Aorta (tissue), 5 donors: ENCODE data around the gene TLR7. TPM values are rescaled to one million over a fixed set of nuclear protein-coding genes. Genes with fewer than 3 reads are reported as not detected.

Experiments used
- ATAC-seq: fragments of 200-7000 bp; cut with Tn5 transposase; one replicate; pipeline ENCODE4 v1.9.1; 2022; ENCODE audit warnings: moderate library complexity; ENCODE audit not compliant: low FRiP score
- DNase-seq, 2 donors: peaks; one replicate each; pipeline ENCODE4 v3.0.0-alpha.2; 2020
- H3K27ac ChIP-seq, 2 donors: one replicate each; pipeline ENCODE4 v1.5.1; 2013; ENCODE audit warnings: low read length in 2 of 2, mild to moderate bottlenecking in 2 of 2, moderate library complexity in 2 of 2, control low read depth in 1 of 2, inconsistent platforms in 1 of 2, low read depth in 1 of 2
- H3K27me3 ChIP-seq, 2 donors: one replicate each; pipeline ENCODE4 v1.6.1; 2013; ENCODE audit warnings: control low read depth in 1 of 2, low read length in 1 of 2, mild to moderate bottlenecking in 1 of 2, moderate library complexity in 1 of 2; ENCODE audit not compliant: insufficient read depth in 2 of 2, control insufficient read depth in 1 of 2
- H3K36me3 ChIP-seq, 2 donors: one replicate each; pipeline ENCODE4 v1.6.1; 2013; ENCODE audit warnings: control low read depth in 1 of 2, low read length in 1 of 2, mild to moderate bottlenecking in 1 of 2; ENCODE audit not compliant: insufficient read depth in 2 of 2, control insufficient read depth in 1 of 2
- H3K4me1 ChIP-seq, 2 donors: one replicate each; pipeline ENCODE4 v1.6.1; 2013; ENCODE audit warnings: low read length in 2 of 2, control low read depth in 1 of 2, mild to moderate bottlenecking in 1 of 2, moderate library complexity in 1 of 2; ENCODE audit not compliant: insufficient read depth in 2 of 2, control insufficient read depth in 1 of 2
- H3K4me3 ChIP-seq, 2 donors: one replicate each; pipeline ENCODE4 v1.5.1; 2013; ENCODE audit warnings: low read length in 2 of 2, control low read depth in 1 of 2, mild to moderate bottlenecking in 1 of 2
- H3K9me3 ChIP-seq: one replicate; pipeline ENCODE4 v1.6.1; 2013; ENCODE audit warnings: mild to moderate bottlenecking, low read length; ENCODE audit not compliant: control insufficient read depth
- WGBS, 2 donors: extraction: QIAGEN DNeasy Blood & Tissue Kit; methylation state at CpG; one replicate each; pipeline ENCODE4 v1.1.7; 2013; 5-methylcytosine and 5-hydroxymethylcytosine counted together
- intact Hi-C, 2 donors: fragments of 100-400 bp; cut with DNase I; formaldehyde crosslinking; loops; one replicate each; pipeline versions ENCODE4 v1.14.2 to v1.15.0; 2022
- polyA plus RNA-seq, 2 donors: library from polyadenylated mRNA; stranded (reverse); fragments of 200-250 nt; gene quantifications; one replicate each; pipeline ENCODE4 v1.2.3, GENCODE V29; 2013
- total RNA-seq, 2 donors: library from RNA; stranded (reverse); fragmentation: NEBNext Ultra II Directional; extraction: Animal tissue kit (Norgen Biotek cat#: 25700); gene quantifications; one replicate each; pipeline ENCODE4 v1.2.1, GENCODE V29; 2021
- donor health status: healthy with polysubstance abuse.
- donor health status: Bipolar disorder and iron deficiency.
- donor health status: DM: no; HTN: no; CAD: no.
- donor health status: DM: no; HTN: no; CAD: no.
- donor health status: DM: yes; HTN: yes; CAD: no.

TLR7 gene
- total and polyA plus RNA-seq, 4 donors = 0.08 to 6.4 (median 1.3) TPM

- Histone ChIP-seq H3K4me1 (no peaks in the 10 kb centered on the region), H3K36me3 (no peaks in the 10 kb centered on the region), H3K27ac (no peak overlapping the region), H3K4me3 (no peak overlapping the region), H3K9me3 (no peaks in the 10 kb centered on the region), H3K27me3 (no peaks in the 10 kb centered on the region)
- intact Hi-C loops = no loop called here
- WGBS, 2 donors = 71 to 87% methylated on average over 4 of the region's 4 CpGs
- ATAC-seq (no peak), DNase-seq (no peak)
Measured at GRCh38 chrX:12929701-12930100, 62.8 kb downstream of the TLR7 start.

- Histone ChIP-seq H3K4me1 (no peaks in the 10 kb centered on the region), H3K4me3 (no peak overlapping the region), H3K27ac (no peak overlapping the region), H3K9me3 (no peaks in the 10 kb centered on the region), H3K27me3 (no peaks in the 10 kb centered on the region), H3K36me3 (no peaks in the 10 kb centered on the region)
- no peak for DNase-seq
- intact Hi-C loops = no loop called here
- 87 to 89% methylated on average over 2 of the region's 2 CpGs for WGBS, 2 donors
- ATAC-seq = no peak
Measured at GRCh38 chrX:12930150-12930549, 63.3 kb downstream of the TLR7 start.

- H3K27me3 ChIP-seq = no peaks in the 10 kb centered on the region
- no peaks in the 10 kb centered on the region for H3K9me3 ChIP-seq
- intact Hi-C loops = no loop called here
- no peak overlapping the region for H3K4me3 ChIP-seq
- WGBS, 2 donors = 87 to 98% methylated on average over 1 of the region's 1 CpG
- DNase-seq = no peak
- no peak overlapping the region for H3K27ac ChIP-seq
- no peak for ATAC-seq
- no peaks in the 10 kb centered on the region for H3K4me1 ChIP-seq
- no peaks in the 10 kb centered on the region for H3K36me3 ChIP-seq
Measured at GRCh38 chrX:12932244-12932643, 65.4 kb downstream of the TLR7 start.

- Histone ChIP-seq H3K4me3 (no peak overlapping the region), H3K36me3 (no peaks in the 10 kb centered on the region), H3K27ac (no peak overlapping the region), H3K4me1 (no peaks in the 10 kb centered on the region), H3K9me3 (no peaks in the 10 kb centered on the region), H3K27me3 (no peaks in the 10 kb centered on the region)
- 87 to 94% methylated on average over 5 of the region's 5 CpGs for WGBS, 2 donors
- DNase-seq (no peak), ATAC-seq (no peak)
- intact Hi-C loops = no loop called here
Measured at GRCh38 chrX:12934850-12935249, 68.0 kb downstream of the TLR7 start.

GRCh38 chrX:12936947-12937346, 70.1 kb downstream of the TLR7 start:
- H3K9me3 ChIP-seq = no peaks in the 10 kb centered on the region
- H3K4me1 ChIP-seq = no peaks in the 10 kb centered on the region
- no peaks in the 10 kb centered on the region for H3K27me3 ChIP-seq
- no peaks in the 10 kb centered on the region for H3K36me3 ChIP-seq
- ATAC-seq = no peak
- no peak overlapping the region for H3K4me3 ChIP-seq
- intact Hi-C loops = no loop called here
- no peak for DNase-seq
- no peak overlapping the region for H3K27ac ChIP-seq
- 36 to 78% methylated on average over 1 of the region's 1 CpG for WGBS, 2 donors

Other genes with a start within 250 kb of the TLR7 start
- gene PRPS2, start 75.7 kb upstream of the TLR7 start, total RNA-seq = 10 to 100 TPM; 22.3 to 23.4 TPM
- gene PRPS2, start 75.7 kb upstream of the TLR7 start, polyA plus RNA-seq = 10 to 100 TPM; 15.0 to 17.5 TPM
- 1 to 10 TPM; 3.3 to 7.0 TPM for gene TLR8, start 39.5 kb downstream of the TLR7 start, total RNA-seq
- gene TLR8, start 39.5 kb downstream of the TLR7 start, polyA plus RNA-seq = 1 to 10 TPM in 1 of 2 donors, under 1 TPM in 1; 0.51 to 1.6 TPM
- 1,000 to 10,000 TPM; 2,762 to 3,390 TPM for gene TMSB4X, start 108.0 kb downstream of the TLR7 start, total RNA-seq
- over 10,000 TPM in 1 of 2 donors, 1,000 to 10,000 TPM in 1; 8,938 to 17,543 TPM for gene TMSB4X, start 108.0 kb downstream of the TLR7 start, polyA plus RNA-seq
- not detected for gene FAM9C, start 177.5 kb downstream of the TLR7 start, total RNA-seq
- gene FAM9C, start 177.5 kb downstream of the TLR7 start, polyA plus RNA-seq = not detected